HG03354 (cell line): ENCODE results near the gene SCN2A.
"Not testable (repeated sequence)": the region's sequence is repeated elsewhere in the genome, so short reads cannot be mapped to it uniquely, and the experiment has no call there.

ENCODE experiments used
- ATAC-seq: cut with Tn5 transposase; IDR thresholded peaks from one replicate; pipeline ENCODE4 v1.9.1; 2021; ENCODE audit warnings: mild to moderate bottlenecking; ENCODE audit not compliant: unreplicated experiment, poor library complexity, severe bottlenecking

Gene SCN2A

DNA sequence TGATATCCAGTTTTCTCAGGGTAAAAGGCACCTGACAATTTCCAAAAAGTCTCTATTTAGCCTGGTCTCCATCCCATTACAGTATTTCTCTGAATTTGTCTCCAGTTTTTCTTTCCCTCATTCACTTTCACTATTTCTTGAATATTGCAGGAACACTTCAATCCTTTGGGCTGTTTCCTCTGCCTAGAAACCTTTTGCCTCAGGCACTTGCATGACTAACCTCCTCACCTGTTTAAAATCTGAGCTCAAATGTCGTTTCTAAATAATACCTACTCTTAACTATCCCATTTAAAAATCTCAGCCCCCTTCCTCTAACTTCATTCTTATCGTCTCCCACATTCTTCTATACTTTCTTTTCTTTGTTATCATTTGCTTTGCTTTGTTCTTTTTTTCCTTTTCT is 9.0 kb downstream of the SCN2A start:
- no peak for ATAC-seq

DNA sequence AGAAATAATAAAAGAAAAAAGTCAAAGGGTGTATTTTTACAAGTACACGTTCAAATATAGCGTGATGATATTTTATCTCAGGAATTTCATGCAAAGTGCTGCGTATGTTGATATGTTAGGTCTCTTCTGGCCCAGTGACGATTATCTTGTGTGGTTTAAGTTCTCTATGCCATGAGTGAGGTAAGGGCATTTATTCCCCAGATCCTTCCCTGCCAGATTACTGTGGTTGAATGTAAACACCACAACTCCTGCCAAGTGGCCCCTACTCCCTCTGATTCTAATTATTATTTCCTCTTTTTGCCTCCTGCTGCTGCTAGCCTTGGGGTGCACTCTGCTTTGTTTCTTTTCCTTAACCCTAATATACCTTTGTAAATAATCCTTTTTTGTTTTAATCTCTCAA is 12.2 kb downstream of the SCN2A start:
- no peak for ATAC-seq

DNA sequence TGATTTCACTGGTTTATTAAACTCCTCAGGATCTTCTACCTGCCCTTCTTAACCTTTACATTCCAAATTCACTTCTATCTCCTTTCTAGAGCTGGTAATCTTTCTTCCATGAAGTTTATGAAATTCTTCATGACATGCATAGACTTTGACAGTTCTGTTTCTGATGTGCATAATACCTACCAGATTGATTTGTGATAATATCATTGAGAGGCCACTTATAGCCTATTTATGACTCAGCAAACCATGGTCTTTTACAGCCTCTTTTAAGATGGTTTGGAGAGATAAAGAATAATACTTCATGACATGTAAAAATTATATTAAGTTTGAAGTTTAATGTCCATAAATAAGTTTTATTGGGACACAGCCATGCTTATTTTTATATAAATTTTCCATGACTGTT is 14.0 kb downstream of the SCN2A start:
- no peak for ATAC-seq

DNA sequence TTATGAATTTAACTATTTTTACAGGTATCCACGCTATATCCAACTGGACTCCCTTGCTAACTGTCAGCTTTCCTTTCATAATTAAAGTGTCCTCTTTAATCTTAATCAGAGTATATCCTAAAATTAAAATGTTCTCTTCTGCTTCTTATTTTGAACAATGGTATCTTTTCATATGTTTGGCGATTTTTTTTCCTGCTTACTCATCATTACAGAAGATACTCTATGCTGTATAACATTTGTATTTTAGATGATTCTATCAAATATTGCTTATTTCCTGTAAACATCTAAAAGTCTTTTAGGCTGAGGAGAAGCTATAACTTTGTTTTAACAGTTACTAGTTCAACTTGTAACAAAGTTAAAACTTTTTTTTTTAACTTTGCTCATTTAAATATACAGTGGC is 17.4 kb downstream of the SCN2A start:
- ATAC-seq = no peak

DNA sequence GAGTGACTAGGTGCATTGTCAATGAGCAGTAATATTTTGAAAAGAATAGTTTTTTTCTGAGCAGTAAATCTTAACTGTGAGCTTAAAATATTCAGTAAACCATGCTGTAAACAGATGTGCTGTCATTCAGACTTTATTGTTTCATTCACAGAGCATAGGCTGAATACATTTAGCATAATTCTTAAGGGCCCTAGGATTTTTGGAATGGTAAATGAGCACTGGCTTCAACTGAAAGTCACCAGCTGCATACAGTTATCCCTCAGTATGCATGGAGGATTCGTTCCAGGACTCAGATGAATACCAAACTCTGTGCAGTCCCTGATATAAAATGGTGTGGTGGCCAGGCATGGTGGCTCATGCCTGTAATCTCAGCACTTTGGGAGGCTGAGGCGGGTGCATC is 21.1 kb downstream of the SCN2A start:
- ATAC-seq = not testable (repeated sequence)

DNA sequence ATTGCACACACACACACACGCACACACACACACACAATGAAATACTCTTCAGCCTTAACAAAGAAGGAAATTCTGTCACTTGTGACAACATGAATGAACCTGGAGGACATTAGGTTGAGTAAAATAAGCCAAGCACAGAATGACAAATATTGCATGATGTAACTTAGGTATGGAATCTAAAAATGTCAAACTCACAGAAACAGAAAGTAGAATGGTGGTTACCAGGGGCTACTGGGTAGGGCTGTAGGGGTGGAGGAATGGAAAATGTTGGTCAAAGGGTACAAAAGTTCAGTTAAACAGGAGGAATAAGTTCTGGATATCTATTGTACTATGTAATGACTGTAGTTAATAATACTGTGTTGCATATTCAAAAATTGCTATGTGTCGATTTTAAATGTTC is 29.5 kb downstream of the SCN2A start:
- peak; percentile 67 for ATAC-seq

DNA sequence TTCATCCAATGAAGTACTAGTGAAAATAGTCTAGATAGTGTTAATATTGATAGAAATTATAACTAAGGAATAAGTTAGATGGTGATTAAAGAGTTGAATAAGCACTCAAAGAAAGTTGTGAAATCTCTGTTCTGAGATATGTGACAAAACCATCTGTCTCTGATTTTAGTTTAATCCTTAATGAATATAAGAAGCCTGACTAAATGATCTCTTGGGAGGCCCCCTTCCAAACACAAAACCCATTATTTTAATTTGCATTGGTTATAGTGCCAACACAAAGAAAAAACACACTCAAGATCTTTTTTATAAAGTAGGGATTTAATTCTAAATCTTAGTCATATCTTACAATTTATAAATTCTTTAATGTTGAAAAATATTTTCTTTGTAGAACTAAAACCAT is 34.0 kb downstream of the SCN2A start:
- no peak for ATAC-seq

DNA sequence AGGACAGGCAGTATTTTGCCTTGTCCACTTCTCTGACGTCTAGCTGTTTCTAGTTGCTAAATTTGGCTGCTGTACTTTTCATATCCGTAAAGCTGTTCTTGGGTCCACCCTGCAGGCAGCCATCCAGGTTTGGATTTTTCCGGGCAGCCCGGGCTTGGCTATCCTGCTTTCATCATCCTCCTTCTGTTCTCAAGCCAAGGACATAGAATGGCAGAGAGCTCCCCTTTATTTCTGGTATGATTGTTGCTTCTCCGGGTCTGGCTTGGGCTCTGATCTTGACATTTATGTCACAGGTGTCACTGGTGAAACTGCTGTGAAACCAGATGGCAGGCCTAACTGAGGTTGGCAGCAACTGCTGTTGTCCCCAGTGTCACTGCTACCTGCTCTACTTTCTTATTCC is 35.5 kb downstream of the SCN2A start:
- no peak for ATAC-seq

DNA sequence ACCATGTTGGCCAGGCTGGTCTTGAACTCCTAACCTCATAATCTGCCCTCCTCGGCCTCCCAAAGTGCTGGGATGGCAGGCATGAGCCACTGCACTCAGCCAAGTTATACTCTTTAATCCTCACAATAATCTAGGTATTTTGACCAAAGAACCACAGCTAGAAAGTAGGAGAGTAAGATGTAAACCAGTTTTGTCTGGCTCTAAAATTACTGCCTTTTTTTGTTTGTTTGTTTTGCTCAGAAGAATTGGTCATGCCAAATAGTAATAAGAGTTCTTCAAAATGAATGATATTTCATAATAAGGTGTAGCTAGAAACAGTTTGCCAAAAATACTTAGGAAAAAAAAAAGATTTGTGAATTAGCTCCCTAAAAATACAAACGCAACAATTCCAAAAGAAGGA is 36.7 kb downstream of the SCN2A start:
- no peak for ATAC-seq

DNA sequence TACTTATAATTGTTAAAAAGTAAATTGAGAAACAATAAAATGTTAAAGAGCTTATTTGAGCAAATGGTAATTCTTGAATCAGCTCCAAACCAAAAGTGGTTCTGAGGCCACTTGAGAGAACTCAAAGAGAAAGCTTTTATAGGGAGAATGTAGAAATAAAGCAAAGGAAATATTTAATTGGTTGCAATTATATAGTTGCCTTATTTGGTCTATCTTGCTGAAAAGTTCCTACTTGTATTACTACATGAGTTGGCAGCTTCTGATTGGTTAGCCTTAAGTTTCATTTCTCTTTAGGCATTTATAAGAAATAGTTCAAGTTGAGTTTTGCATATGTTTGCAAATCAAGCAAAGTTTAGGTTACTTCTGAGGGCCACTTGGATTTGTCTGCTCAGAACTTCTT is 38.1 kb downstream of the SCN2A start:
- ATAC-seq = no peak

DNA sequence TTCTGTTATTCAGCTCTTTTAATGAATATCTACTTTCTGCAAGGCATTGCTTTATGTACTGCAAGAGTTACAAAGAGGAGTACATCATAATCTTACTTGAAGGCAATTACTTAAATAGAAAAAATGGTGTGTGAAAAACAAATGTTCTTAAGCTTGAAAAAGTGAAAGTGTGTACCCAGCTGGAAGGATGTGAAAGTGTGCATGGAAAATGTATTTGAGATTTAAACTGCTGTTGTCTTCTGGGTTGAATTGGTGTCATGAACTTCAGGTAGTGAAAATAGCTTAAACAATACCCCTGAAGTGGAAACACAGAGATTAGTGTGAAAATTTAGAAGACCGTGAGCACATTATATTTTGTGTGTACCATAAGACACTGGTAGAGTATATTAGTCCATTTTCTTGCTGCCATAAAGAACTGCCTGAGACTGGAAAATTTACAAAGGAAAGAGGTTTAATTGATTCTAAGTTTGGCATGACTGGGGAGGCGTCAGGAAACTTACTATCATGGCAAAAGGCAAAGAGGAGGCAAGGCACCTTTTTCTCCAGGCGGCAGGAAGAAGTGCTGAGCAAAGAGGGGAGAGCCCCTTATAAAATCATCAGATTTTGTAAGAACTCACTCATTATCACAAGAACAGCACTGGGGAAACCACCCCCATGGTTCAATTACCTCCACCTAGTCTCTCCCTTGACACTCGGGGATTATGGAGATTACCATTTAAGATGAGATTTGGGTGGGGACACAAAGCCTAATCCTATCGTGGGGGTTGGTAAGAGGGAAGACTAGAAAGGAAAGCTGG is 38.8 kb downstream of the SCN2A start:
- no peak for ATAC-seq

DNA sequence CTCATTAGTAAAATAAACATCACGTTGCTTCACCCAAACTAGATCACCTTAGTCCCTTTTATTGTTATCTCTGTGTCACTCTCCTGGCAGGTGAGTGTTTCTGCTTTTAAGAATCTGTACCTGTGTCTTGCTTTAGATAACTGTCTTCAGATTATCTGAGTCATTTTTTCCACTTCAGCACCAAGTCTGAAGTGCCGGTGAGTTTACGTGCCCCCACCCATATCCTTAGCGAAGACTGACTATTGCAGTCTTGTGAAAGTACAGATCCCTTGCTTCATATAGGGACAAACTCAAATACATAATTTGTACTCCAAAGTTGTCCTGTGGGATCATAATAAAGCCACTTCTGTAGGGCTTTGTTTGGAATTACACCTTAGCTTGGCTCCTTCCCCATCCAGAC is 41.1 kb downstream of the SCN2A start:
- ATAC-seq = no peak

DNA sequence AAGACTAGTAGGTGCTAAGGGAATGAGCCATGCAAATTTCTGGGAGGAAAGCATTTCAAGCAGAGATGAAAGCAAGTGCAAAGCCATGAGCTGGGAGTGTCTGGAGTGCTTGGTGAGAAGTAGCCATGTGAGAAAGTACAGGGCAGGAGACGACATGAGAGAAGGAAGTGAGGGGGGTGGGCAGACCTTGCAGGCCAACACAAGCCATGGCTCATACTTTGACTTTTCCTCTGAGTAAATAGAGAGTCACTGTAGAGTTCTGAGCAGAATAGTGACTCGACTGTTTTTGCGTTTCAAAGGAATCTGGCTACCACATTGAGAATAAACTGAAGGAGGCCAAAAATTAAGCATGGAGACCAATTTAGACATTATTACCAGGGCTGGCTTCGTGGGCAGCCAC is 42.2 kb downstream of the SCN2A start:
- no peak for ATAC-seq

DNA sequence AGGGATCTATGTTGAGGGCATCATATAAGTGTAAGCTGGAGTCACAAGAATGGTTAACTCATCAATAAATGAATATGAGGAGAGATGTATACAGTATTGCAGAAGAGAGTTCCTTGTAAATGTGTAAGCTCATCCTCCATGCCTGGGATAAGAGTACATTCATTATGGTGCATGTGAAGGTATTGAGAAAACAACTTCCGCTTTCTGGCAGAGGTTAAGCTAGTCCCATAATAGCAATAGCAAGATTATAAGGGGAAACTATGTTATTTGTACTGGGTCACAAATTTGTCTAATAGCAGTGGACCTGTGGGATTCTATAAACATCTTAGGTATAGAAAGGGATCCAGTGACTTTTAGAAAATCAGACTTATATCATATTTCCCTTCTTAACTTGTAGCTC is 44.1 kb downstream of the SCN2A start:
- no peak for ATAC-seq

DNA sequence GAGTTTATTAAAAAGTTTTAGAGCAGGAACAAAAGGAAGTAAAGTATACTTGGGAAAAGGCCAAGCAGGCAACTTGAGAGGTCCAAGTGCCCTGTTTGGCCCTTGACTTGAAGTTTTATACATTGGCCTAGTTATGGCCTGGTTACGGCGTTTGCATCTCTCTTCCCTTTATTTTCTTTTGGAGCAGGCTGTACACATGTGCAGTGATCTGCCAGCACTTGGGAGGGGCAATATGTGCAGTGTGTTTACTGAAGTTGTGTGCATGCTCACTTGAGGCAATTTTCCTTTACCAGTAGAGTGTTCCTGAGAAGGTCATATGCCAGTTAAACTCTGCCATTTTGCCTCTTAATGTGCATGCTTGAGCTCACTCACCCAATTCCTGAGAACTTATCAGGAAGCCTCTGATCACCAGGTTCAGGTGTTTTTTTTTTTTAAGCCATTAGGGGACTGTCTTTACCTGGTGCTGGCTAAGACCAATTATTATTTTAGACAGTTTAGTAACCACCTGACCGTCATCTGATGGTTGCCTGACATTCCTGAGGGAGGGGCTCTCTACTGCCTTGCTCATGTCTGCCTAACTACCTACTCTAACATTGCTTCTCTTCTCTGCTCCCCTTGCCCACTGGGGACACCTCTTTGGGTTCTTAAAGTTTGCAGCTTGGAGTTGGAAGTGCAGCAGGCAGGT is 48.0 kb downstream of the SCN2A start:
- no peak for ATAC-seq

DNA sequence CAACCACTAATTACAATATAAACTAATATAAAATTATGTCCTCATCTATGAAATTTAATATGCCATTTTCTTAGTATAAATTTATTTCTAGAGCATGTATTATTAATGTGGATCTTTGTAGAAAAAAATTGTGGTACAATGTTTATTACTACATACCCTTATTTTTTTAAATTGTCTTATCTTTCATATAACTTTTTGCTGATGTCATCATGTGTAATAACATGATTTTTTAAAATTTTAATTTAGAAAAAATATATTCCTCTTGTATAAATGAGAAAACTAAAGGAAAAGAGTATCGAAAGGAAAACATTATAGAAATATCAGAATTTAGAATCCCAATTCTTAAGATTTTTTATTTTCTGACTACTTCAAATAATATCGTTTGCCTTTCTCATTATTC is 49.9 kb downstream of the SCN2A start:
- ATAC-seq = no peak

DNA sequence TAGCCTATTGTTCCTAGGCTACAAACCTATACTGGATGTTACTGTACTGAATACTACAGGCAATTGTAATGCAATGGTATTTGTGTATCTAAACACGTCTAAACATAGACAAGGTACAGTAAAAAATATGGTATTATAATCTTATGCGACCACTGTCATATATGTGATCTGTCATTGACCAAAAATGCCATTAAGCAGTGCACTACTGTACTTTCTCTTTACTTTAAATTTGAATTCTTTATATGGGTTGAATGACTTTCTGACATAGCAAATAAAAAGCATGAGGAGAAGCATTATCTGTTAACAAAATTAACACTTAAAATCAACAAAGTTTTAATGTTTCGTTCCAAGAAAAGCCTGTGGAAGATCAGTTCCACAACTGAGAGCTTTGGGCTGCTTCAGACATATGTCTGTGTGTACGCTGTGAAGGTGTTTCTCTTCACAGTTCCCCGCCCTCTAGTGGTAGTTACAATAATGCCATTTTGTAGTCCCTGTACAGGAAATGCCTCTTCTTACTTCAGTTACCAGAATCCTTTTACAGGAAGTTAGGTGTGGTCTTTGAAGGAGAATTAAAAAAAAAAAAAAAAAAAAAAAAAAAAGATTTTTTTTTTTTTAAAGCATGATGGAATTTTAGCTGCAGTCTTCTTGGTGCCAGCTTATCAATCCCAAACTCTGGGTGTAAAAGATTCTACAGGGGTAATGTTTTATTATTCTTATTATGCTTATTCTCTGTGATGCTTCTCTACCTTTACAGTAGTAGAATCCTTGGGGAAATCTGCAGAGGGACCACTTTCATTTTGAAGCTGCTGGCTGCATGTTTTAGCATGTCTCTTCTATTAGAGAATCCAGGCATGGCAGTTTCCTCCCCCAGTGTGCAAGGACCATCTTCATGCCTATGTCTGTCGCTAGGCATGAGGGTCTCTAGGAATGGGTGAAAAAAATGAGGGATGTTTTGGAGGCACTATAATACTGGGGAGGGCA is 54.5 kb downstream of the SCN2A start:
- ATAC-seq = peak; percentile 100

DNA sequence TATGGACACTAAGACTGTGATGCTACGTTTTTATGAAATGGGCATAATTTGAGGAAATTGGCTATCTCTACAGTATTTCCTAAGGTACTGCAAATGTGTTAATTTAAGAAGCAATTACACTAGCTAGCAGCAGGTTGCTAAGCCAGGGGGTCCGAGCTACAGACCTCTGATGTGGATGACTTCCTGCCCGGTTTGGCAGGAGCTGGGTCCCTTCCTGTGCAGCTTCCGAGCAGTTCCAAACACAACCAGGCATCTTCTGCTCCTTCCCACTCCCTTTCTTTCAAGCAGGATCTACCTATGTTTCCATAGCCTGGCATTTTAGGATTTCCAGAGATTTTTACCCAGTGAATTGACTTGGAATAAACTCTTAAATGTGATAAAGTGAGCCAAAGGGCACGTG is 55.7 kb downstream of the SCN2A start:
- ATAC-seq = no peak

DNA sequence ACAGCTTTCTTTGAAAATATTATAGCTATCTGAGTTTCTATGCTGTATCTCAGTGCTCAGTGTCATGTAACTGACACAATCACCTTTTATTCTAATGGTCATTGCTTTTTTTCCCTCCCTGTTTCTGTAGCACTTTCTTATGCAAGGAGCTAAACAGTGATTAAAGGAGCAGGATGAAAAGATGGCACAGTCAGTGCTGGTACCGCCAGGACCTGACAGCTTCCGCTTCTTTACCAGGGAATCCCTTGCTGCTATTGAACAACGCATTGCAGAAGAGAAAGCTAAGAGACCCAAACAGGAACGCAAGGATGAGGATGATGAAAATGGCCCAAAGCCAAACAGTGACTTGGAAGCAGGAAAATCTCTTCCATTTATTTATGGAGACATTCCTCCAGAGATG is 56.4 kb downstream of the SCN2A start:
- no peak for ATAC-seq

DNA sequence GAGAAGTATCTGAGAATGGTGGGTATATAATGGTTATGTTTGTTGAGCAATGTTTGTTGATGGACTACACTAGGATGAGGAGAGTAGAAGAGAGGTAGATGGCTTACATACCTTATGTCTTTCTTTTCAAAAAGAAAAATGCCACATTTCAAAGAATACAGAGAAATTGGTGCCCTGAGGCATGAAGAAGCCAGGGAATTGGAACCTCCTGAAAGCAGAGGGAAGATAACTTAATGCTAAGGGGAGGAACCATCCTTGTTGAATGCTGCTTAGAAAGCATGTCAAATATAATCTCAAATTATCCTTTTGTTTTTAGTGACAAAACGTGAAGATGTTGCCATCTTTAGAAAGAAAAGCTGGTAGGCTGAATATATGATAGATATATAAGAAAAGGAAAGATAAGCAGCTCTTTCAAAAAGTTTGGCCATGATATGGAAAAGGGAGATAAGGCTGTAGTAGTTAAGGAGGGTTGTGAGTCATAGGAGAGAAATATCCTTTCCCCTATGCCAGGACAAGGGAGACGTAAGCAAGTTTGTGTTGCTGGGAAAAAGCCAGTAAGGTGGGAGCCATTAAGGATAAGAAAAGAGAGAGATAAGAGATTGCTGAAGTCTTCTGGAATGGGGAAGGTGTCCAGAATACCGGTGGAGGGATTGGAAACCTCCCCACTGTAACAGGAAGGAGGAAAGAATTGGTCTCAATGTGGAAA is 66.3 kb downstream of the SCN2A start:
- no peak for ATAC-seq
